WTC11 (cell line): ENCODE data around the gene PBOV1.

Experiments used
- CTCF ChIP-seq: fragments of 200-600 bp; IDR thresholded peaks from 2 replicates; pipeline ENCODE4 v1.8.0; 2022; ENCODE audit warnings: antibody characterized with exemption
- FOXP1 ChIP-seq: sonication (generic); formaldehyde crosslinking; IDR thresholded peaks from 2 replicates; pipeline ENCODE4 v1.8.0; 2022; ENCODE audit warnings: missing genetic modification reagents, mild to moderate bottlenecking, moderate library complexity, borderline replicate concordance
- MAX ChIP-seq: sonication (generic); formaldehyde crosslinking; IDR thresholded peaks from 2 replicates; pipeline ENCODE4 v1.8.0; 2022; ENCODE audit warnings: mild to moderate bottlenecking, missing genetic modification reagents
- SMAD4 ChIP-seq: sonication (generic); formaldehyde crosslinking; IDR thresholded peaks from 2 replicates; pipeline ENCODE4 v1.8.0; 2022; ENCODE audit warnings: mild to moderate bottlenecking, missing genetic modification reagents
- SP1 ChIP-seq: sonication (generic); formaldehyde crosslinking; conservative IDR thresholded peaks from 2 replicates; pipeline ENCODE4 v1.8.1; 2022; ENCODE audit warnings: missing genetic modification reagents
- TEAD4 ChIP-seq: sonication (generic); formaldehyde crosslinking; IDR thresholded peaks from 2 replicates; pipeline ENCODE4 v1.8.0; 2022; ENCODE audit warnings: mild to moderate bottlenecking, missing genetic modification reagents
- ZBTB21 ChIP-seq: sonication (generic); formaldehyde crosslinking; IDR thresholded peaks from 2 replicates; pipeline ENCODE4 v1.8.1; 2023; ENCODE audit warnings: mild to moderate bottlenecking, missing genetic modification reagents, borderline replicate concordance
- ZNF416 ChIP-seq: fragments of 250-450 bp; sonication (Bioruptor Pico); IDR thresholded peaks from 2 replicates; pipeline ENCODE4 v1.9.0; 2021; ENCODE audit warnings: mild to moderate bottlenecking, inconsistent platforms
- TF ChIP-seq, protein P1 (sequence below): sonication (generic); formaldehyde crosslinking; IDR thresholded peaks from 2 replicates; pipeline ENCODE4 v1.8.0; 2023; ENCODE audit warnings: mild to moderate bottlenecking, missing genetic modification reagents
- TF ChIP-seq, protein P2 (sequence below): sonication (generic); formaldehyde crosslinking; IDR thresholded peaks from 2 replicates; pipeline ENCODE4 v1.8.0; 2023; ENCODE audit warnings: missing genetic modification reagents
- TF ChIP-seq, protein P3 (sequence below): sonication (generic); formaldehyde crosslinking; IDR thresholded peaks from 2 replicates; pipeline ENCODE4 v1.8.1; 2022; ENCODE audit warnings: missing genetic modification reagents, borderline replicate concordance
- TF ChIP-seq, protein P4 (sequence below): sonication (generic); formaldehyde crosslinking; IDR thresholded peaks from 2 replicates; pipeline ENCODE4 v1.8.1; 2023; ENCODE audit warnings: mild to moderate bottlenecking, missing genetic modification reagents

DNA sequence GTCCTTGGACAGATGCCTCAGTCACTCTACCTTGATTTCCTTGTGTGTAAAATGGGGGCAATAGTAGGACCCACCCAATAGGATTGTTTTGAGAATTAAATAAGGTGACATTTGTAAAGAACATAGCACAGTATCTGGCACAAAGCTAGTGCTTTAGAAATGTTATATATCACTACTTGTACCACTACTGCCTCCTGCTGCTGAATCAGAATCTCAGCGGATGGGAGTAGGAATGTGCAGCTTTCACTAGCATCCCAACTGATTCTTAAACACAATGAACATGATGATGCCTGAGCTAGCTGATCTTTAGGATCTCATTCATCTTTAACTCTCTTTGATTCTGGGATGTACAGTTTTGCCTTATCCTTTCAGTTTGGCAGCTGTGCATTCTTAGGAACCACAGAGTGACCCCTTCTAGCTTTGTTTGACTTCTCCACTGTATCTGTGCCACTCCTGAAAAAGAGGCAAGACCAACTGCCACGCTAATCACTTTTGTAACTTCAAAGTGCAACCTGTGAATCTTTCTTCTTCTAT lies 7.2 kb downstream of the PBOV1 start:
- TF ChIP-seq, protein P1, sequence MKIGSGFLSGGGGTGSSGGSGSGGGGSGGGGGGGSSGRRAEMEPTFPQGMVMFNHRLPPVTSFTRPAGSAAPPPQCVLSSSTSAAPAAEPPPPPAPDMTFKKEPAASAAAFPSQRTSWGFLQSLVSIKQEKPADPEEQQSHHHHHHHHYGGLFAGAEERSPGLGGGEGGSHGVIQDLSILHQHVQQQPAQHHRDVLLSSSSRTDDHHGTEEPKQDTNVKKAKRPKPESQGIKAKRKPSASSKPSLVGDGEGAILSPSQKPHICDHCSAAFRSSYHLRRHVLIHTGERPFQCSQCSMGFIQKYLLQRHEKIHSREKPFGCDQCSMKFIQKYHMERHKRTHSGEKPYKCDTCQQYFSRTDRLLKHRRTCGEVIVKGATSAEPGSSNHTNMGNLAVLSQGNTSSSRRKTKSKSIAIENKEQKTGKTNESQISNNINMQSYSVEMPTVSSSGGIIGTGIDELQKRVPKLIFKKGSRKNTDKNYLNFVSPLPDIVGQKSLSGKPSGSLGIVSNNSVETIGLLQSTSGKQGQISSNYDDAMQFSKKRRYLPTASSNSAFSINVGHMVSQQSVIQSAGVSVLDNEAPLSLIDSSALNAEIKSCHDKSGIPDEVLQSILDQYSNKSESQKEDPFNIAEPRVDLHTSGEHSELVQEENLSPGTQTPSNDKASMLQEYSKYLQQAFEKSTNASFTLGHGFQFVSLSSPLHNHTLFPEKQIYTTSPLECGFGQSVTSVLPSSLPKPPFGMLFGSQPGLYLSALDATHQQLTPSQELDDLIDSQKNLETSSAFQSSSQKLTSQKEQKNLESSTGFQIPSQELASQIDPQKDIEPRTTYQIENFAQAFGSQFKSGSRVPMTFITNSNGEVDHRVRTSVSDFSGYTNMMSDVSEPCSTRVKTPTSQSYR, result no peak
- TF ChIP-seq, protein P2, sequence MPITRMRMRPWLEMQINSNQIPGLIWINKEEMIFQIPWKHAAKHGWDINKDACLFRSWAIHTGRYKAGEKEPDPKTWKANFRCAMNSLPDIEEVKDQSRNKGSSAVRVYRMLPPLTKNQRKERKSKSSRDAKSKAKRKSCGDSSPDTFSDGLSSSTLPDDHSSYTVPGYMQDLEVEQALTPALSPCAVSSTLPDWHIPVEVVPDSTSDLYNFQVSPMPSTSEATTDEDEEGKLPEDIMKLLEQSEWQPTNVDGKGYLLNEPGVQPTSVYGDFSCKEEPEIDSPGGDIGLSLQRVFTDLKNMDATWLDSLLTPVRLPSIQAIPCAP, result no peak
- TF ChIP-seq, protein P3, sequence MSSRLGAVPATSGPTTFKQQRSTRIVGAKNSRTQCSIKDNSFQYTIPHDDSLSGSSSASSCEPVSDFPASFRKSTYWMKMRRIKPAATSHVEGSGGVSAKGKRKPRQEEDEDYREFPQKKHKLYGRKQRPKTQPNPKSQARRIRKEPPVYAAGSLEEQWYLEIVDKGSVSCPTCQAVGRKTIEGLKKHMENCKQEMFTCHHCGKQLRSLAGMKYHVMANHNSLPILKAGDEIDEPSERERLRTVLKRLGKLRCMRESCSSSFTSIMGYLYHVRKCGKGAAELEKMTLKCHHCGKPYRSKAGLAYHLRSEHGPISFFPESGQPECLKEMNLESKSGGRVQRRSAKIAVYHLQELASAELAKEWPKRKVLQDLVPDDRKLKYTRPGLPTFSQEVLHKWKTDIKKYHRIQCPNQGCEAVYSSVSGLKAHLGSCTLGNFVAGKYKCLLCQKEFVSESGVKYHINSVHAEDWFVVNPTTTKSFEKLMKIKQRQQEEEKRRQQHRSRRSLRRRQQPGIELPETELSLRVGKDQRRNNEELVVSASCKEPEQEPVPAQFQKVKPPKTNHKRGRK (CRISPR knock-in tag), result no peak
- TF ChIP-seq FOXP1 (CRISPR knock-in tag), result no peak
- TF ChIP-seq CTCF, result no peak
- TF ChIP-seq, protein P4, sequence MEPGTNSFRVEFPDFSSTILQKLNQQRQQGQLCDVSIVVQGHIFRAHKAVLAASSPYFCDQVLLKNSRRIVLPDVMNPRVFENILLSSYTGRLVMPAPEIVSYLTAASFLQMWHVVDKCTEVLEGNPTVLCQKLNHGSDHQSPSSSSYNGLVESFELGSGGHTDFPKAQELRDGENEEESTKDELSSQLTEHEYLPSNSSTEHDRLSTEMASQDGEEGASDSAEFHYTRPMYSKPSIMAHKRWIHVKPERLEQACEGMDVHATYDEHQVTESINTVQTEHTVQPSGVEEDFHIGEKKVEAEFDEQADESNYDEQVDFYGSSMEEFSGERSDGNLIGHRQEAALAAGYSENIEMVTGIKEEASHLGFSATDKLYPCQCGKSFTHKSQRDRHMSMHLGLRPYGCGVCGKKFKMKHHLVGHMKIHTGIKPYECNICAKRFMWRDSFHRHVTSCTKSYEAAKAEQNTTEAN (CRISPR knock-in tag), result no peak
- TF ChIP-seq SMAD4 (CRISPR knock-in tag), result no peak
- no peak for TF ChIP-seq ZNF416
- no peak for TF ChIP-seq ZBTB21 (CRISPR knock-in tag)
- TF ChIP-seq MAX, result no peak
- TF ChIP-seq SP1 (CRISPR knock-in tag), result no peak
- TF ChIP-seq TEAD4 (CRISPR knock-in tag), result no peak
